ENCODE results near the gene TBC1D2.

- no peak for TF ChIP-seq CTCF (IDR thresholded peaks at IDR 0.05; ENCODE audit: low read depth, low read length)
- TF ChIP-seq EZH2phosphoT487 (IDR thresholded peaks at IDR 0.05; ENCODE audit: low read depth): no peak
Observed at GRCh38 chr9:98171176-98171925, 84.1 kb downstream of the TBC1D2 start.
